GM10847 (cell line): ENCODE data around the gene PIK3R5.

Experiments used
- POLR2A ChIP-seq: IDR thresholded peaks from 2 replicates; pipeline ENCODE4 v1.6.1; 2011; ENCODE audit not compliant: insufficient read length; ENCODE audit errors: extremely low read depth

Gene PIK3R5, protein sequence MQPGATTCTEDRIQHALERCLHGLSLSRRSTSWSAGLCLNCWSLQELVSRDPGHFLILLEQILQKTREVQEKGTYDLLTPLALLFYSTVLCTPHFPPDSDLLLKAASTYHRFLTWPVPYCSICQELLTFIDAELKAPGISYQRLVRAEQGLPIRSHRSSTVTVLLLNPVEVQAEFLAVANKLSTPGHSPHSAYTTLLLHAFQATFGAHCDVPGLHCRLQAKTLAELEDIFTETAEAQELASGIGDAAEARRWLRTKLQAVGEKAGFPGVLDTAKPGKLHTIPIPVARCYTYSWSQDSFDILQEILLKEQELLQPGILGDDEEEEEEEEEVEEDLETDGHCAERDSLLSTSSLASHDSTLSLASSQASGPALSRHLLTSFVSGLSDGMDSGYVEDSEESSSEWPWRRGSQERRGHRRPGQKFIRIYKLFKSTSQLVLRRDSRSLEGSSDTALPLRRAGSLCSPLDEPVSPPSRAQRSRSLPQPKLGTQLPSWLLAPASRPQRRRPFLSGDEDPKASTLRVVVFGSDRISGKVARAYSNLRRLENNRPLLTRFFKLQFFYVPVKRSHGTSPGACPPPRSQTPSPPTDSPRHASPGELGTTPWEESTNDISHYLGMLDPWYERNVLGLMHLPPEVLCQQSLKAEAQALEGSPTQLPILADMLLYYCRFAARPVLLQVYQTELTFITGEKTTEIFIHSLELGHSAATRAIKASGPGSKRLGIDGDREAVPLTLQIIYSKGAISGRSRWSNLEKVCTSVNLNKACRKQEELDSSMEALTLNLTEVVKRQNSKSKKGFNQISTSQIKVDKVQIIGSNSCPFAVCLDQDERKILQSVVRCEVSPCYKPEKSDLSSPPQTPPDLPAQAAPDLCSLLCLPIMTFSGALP

DNA sequence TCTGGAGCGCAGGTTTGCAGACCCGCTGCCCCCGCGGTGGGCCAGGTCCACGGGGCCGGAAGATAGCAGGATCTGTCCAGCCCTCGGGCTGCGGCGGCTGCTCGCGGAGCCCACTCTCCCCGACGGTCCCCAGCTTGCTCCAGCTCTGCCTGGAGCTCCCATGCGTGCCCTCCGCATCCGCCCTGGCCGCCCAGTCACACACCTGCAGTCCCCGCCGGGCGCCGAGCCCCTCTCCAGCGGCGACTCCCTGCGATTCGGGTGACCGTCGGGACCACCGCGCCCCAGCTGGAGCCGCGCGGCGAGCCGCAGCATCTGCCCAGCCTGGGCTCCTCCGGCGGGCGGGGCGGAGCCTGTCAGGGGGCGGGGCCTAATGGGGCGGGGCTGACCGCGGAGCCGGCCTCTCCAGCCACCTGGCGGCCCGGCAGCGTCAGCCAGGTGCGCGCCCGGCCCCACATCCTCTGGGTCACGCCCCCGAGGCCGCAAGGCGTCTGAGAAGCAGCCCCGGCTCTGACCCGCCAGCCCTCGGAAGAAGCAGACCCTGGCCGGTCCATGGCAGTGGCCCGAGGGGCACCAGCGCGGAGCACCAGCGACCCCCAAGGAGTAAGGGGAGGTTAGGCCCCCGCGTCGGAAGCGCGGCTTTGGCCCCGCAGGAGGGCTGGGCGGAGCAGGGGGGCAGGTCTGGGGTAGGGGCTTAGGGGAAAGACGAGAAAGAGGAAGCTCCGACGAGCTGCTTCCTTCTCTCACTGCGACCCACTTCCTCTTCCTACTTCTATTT is at the start of gene PIK3R5:
Gene PIK3R5 (minus strand): TSS at position 314 of the 775 bp plus-strand sequence. CDS start 54,213 bp downstream, outside the sequence.
- TF ChIP-seq POLR2A: peak; percentile 63

DNA sequence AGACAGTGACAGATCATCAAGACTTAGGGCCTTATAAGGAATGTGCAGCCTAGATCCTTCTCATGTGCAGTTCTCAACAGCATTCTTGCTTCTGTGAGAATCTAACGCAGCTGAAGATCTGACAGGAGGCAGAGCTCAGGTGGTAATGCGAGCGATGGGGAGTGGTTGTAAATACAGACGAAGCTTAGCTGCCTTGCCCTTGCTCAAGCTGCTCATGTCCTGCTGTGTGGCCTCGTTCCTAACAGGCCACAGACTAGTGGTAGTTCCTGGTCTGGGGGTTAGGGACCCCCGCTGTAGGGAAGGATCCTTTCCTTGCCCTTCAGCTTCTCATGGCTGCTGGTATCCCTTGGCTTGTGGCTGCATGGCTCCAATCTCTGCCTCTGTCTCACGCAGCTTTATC is 45.5 kb upstream of the PIK3R5 start:
- no peak for TF ChIP-seq POLR2A

- TF ChIP-seq POLR2A: no peak
Measured at GRCh38 chr17:9009737-9010136, 44.2 kb upstream of the PIK3R5 start.

GRCh38 chr17:9009096-9009495 is 43.6 kb upstream of the PIK3R5 start:
- no peak for TF ChIP-seq POLR2A

- TF ChIP-seq POLR2A: no peak
Measured at GRCh38 chr17:9007052-9007714, 41.7 kb upstream of the PIK3R5 start.

DNA sequence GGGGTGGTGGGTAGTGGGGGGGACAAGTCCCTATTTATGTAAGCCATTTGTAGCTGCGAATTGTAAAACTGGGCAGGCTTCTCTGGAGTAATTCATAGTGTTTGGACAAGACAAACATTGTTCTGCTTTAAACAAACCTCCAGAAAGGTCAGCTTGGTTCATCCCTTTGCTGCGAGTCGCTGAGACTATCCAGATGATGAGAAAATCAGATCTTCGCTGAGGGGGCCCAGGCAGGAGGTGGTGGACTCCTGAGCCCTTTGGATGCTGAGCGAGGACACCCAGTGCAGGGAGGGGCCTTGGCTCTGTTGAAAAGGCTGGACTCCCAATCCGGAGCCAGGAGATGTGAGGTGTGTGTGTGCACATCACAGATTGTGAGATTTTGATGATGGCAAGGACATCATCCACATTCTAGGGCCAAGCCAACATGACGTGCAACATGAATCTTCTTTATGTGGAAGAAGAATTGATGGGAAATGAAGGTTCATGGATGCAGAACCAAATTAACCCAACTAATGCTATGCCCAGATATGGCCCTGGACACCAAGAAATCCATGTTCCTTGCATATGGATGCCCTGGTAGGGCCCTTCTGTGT is 40.8 kb upstream of the PIK3R5 start:
- no peak for TF ChIP-seq POLR2A

- no peak for TF ChIP-seq POLR2A
Measured at GRCh38 chr17:9004961-9005285, 39.4 kb upstream of the PIK3R5 start.

- no peak for TF ChIP-seq POLR2A
Measured at GRCh38 chr17:9004132-9004960, 38.8 kb upstream of the PIK3R5 start.

- TF ChIP-seq POLR2A: no peak
Measured at GRCh38 chr17:9003355-9004131, 38.0 kb upstream of the PIK3R5 start.

DNA sequence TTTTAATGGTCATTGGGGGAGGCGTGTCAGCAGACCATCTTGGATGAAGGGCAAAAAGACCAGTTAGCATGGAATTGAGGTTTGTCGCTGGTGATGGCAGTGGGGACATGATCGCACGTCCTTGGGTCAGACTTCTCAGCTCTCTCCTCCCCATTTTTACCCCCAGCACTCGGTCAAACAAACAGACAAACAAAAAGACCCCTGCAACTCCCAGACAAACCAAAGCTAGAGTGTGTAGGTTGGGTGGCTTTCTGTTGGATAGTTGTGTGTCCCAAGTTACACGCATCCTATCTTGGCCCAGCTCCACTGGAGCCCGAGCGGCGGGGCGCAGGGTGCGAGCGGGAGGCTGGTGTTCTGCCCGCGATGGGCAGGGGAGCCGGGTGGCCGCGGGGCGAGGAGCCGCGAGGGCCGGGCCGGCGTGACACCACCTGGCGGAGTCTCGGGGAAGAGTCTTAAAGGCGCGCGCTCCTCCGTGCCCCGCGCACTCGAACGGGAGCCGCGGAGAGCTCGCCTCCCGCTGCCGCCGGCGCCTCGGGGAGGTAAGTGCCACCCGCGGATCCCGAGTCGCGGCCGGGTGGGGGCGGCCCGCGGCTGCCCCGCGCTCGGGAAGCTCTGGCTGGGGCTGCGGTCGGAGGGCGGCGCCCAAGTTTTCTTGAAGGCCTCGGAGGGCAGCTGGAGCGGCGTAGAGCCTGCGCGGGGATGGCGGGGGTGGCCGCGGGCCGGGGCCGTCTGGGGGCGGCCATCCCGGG is 37.3 kb upstream of the PIK3R5 start:
- no peak for TF ChIP-seq POLR2A

DNA sequence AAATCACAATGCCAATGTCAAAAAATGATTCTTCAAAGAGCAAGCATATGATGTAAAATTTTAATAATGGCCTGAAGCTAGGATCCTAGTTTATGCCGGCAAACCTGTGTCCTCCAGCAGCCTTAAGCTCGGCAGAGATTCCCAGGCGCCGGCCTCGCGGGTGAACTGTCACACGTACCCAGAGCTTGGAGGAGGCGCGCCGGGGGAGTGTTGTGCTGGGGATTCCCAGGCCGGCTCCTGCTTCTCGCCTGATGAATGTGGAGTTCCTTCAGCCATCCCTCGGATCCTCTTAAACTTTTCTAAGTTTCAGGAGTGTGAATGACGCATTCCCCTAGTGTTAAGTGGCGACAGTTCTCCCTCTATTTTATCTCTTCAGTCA is 36.7 kb upstream of the PIK3R5 start:
- TF ChIP-seq POLR2A: no peak

DNA sequence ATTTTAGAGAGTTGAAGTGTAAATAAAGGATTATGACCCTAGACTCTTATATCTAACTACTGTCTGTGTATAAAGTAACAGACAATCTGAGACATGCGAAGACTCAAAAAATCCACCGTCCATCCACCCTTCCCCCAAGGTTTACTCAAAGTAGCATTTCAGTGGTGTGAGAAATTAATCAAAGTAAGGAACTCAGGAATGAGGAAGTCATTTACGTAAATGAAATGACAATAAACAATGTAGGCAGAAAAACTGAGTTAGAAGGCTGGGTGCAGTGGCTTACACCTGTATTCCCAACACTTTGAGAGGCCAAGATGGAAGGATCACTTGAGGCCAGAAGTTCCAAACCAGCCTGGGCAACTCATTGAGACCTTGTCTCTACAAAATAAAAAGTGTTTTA is 36.1 kb upstream of the PIK3R5 start:
- TF ChIP-seq POLR2A: no peak
